Mucosa of descending colon (tissue), 3 donors: ENCODE results near the gene TUBA1C. TPM values are rescaled to one million over a fixed set of nuclear protein-coding genes. Genes with fewer than 3 reads are reported as not detected.

Experiments
- ATAC-seq: fragments of 200-7000 bp; cut with Tn5 transposase; one replicate; pipeline ENCODE4 v1.9.1; 2020; ENCODE audit warnings: mild to moderate bottlenecking, moderate library complexity
- DNase-seq, 3 donors: peaks; one replicate each; pipeline ENCODE4 v3.0.0-alpha.2; 2020
- H3K36me3 ChIP-seq: fragments of 200-600 bp; one replicate; pipeline ENCODE4 v1.8.0; 2021; ENCODE audit warnings: low read depth, mild to moderate bottlenecking
- H3K4me1 ChIP-seq: fragments of 200-600 bp; one replicate; pipeline ENCODE4 v1.8.0; 2021; ENCODE audit warnings: low read depth, mild to moderate bottlenecking
- H3K4me3 ChIP-seq: fragments of 200-600 bp; one replicate; pipeline ENCODE4 v1.8.0; 2021; ENCODE audit warnings: mild to moderate bottlenecking
- H3K9me3 ChIP-seq: fragments of 200-600 bp; one replicate; pipeline ENCODE4 v1.8.0; 2021; ENCODE audit warnings: mild to moderate bottlenecking
- intact Hi-C, 2 donors: fragments of 100-400 bp; cut with DNase I in 1 of 2; cut with micrococcal nuclease in 1 of 2; formaldehyde crosslinking; loops; one replicate each; pipeline versions ENCODE4 v1.11.0 to v1.11.1; 2022; cut with DNase I, micrococcal nuclease
- total RNA-seq, 3 donors: library from RNA; stranded (reverse); fragmentation: NEBNext Ultra II Directional in 2 of 3; extraction: Animal tissue kit (Norgen Biotek cat#: 25700) in 2 of 3; gene quantifications; one replicate each; pipeline versions ENCODE4 v1.2.1 to v1.2.4, GENCODE V29; 2021 to 2023
- TF ChIP-seq, protein P1 (sequence below): fragments of 200-600 bp; IDR thresholded peaks from one replicate; pipeline ENCODE4 v1.8.0; 2022; ENCODE audit warnings: antibody characterized with exemption, mild to moderate bottlenecking
- donor health status: DM: no; HTN: no; CAD: no; lungs with moderate emphysema.
- donor health status: DM: no; HTN: no; CAD: no.
- donor health status: DM: no; HTN: yes; CAD: no.

Gene TUBA1C
- total RNA-seq, 3 donors from 2014 or later, result 128 to 260 (median 236) TPM

DNA sequence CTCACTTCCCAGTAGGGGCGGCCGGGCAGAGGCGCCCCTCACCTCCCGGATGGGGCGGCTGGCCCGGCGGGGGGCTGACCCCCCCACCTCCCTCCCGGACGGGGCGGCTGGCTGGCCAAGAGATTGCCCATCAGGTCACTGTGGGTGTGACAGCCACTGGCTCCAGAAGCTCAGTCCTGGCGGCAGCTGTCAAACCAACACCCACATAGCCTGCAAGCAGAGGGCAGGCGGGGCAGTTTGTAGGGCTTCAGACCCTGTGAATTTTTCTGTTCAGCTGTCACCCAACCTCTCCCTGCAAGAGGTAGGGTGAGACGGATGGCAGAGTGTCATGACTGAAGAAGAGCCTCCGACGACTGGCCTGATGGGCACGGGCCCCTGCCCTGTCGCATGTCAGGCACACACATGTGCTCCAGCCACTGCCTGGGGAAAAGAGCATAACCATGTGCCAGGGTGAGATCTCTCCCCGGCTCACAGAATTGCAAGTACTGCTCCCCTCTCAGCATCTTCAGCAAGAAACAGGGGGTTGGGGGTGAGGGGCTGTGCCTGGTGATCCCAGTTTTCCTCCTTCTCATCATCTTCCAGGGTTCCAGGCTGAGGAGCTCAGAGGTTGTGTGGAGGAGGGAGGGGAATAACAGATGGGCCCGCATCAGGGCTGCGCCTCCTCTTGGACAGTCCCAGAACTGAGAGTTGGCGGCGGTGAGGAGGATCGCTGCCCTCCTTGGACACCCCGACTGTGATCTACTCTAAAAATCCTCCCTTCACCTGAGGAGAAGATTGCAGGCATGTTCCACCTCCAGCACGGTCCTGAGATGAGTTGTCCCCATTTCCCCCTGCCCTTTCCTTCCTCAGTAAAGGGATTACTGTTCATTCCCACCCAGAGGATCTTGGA, 18.9 kb downstream of the TUBA1C start:
- intact Hi-C loops, result loop anchor here (10.0 kb wide), 2 partner anchors 51 to 61 kb away; partner anchors contain the start of genes C1QL4 (in 1 of the 2) and DNAJC22 (in 1 of the 2)
- Histone ChIP-seq H3K36me3 (no peaks in the 10 kb centered on the region), H3K9me3 (no peaks in the 10 kb centered on the region), H3K4me1 (no peaks in the 10 kb centered on the region), H3K4me3 (no peak overlapping the region)
- DNase-seq (no peak), ATAC-seq (no peak)
- TF ChIP-seq, protein P1, sequence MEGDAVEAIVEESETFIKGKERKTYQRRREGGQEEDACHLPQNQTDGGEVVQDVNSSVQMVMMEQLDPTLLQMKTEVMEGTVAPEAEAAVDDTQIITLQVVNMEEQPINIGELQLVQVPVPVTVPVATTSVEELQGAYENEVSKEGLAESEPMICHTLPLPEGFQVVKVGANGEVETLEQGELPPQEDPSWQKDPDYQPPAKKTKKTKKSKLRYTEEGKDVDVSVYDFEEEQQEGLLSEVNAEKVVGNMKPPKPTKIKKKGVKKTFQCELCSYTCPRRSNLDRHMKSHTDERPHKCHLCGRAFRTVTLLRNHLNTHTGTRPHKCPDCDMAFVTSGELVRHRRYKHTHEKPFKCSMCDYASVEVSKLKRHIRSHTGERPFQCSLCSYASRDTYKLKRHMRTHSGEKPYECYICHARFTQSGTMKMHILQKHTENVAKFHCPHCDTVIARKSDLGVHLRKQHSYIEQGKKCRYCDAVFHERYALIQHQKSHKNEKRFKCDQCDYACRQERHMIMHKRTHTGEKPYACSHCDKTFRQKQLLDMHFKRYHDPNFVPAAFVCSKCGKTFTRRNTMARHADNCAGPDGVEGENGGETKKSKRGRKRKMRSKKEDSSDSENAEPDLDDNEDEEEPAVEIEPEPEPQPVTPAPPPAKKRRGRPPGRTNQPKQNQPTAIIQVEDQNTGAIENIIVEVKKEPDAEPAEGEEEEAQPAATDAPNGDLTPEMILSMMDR, result no peak

DNA sequence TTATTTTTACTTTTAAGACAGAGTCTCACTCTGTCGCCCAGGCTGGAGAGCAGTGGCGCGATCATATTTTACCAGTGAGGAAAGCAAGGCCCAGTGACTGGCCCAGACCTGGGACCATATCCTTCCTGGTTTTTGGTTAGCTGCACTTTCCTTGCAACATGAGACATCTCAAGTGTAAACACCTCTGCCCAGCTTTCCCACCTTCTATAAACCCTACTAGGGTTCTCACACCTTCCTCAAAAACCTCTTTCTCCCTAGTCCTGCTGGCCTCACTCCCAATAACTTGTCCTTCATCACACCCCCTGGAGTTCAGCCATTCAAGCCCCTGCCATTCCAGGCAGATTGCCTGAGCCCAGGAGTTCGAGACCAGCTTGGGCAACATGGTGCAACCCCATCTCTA, 19.8 kb downstream of the TUBA1C start:
- H3K36me3 ChIP-seq, result no peaks in the 10 kb centered on the region
- TF ChIP-seq, protein P1, result no peak
- H3K4me1 ChIP-seq, result no peaks in the 10 kb centered on the region
- H3K4me3 ChIP-seq, result no peak overlapping the region
- no peaks in the 10 kb centered on the region for H3K9me3 ChIP-seq
- DNase-seq, result no peak
- no peak for ATAC-seq
- intact Hi-C loops, result loop anchor here (10.0 kb wide), 2 partner anchors 50 to 60 kb away; partner anchors contain the start of genes C1QL4 (in 1 of the 2) and DNAJC22 (in 1 of the 2)

DNA sequence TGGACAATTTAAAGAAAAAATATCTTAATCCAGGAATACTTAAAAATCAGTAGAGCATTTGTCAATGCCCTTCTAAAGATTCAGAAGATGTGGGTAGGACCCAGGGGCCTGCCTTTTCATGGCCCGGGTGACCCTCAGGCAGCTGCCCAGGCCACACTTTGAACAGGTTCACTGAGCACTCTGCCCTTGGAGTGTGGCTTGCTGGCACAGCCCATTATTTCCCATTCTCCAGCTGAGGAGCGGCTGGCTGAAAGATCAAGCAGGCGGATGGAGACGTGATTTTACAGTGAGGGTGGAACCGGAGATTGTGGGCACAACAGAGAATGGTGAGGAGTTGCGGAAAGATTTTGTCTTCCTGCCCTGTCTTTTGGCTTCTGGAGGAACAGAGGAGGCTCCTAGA, 23.0 kb downstream of the TUBA1C start:
- no peak overlapping the region for H3K4me3 ChIP-seq
- no peaks in the 10 kb centered on the region for H3K36me3 ChIP-seq
- no peak for ATAC-seq
- no peak for DNase-seq
- no peaks in the 10 kb centered on the region for H3K4me1 ChIP-seq
- intact Hi-C loops, result loop anchor here (10.0 kb wide), 2 partner anchors 47 to 57 kb away; partner anchors contain the start of genes C1QL4 (in 1 of the 2) and DNAJC22 (in 1 of the 2)
- H3K9me3 ChIP-seq, result no peaks in the 10 kb centered on the region
- TF ChIP-seq, protein P1, result no peak

DNA sequence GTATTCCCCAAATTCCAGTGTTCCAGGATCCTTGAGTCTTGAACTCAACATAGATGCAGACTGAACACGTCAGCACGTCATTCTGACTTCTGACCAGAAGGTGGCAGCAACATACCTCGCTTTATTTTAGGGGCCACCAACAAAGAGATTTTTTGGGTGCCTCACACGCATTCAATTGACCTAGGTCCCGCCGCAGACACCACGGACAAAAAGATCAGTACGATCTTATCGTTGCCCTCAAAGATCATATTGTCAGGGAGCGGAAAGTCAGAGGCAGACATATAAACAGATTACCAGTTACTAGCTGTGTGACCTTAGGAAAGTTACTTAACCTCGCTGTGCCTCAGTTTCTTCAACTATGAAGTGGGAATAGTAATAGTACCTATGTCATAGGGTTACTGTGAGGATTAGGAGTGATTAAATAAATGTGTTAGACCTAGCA, 23.6 kb downstream of the TUBA1C start:
- intact Hi-C loops, result loop anchor here (10.0 kb wide), 2 partner anchors 46 to 56 kb away; partner anchors contain the start of genes C1QL4 (in 1 of the 2) and DNAJC22 (in 1 of the 2)
- DNase-seq, result peak in 1 of 3 donors; percentile 78
- Histone ChIP-seq H3K36me3 (no peaks in the 10 kb centered on the region), H3K9me3 (no peaks in the 10 kb centered on the region), H3K4me3 (no peak overlapping the region), H3K4me1 (no peaks in the 10 kb centered on the region)
- peak; percentile 71 for ATAC-seq
- TF ChIP-seq, protein P1, result peak; percentile 69

DNA sequence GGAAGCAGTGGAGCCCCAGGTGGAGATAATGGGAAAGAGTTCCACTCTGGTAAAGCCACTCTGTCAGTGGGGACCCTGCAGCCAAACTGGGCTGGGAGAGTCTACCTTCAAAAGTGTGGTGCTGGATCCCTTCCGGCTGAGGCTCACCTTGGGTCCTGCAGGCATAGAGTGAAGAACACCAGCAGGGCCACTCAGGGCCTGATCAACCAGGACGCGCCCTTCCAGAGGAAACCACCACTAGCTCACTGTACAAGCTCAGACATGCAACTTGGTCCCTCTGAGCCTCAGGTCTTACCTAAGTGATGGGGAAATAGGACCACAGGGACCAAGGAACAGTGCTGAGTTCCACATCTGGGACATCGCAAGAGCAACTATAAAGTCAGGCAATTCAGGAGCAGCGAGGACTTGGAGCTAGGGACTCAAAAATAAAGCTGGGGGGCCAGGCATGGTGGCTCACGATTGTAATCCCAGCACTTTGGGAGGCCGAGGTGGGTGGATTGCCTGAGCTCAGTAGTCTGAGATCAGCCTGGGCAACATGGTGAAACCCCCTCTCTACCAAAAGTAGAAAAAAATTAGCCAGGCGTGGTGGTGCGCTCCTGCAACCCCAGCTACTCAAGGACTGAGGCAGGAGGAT, 24.2 kb downstream of the TUBA1C start:
- intact Hi-C loops, result loop anchor here (10.0 kb wide), 2 partner anchors 46 to 56 kb away; partner anchors contain the start of genes C1QL4 (in 1 of the 2) and DNAJC22 (in 1 of the 2)
- no peaks in the 10 kb centered on the region for H3K36me3 ChIP-seq
- TF ChIP-seq, protein P1, result no peak
- ATAC-seq (no peak), DNase-seq (no peak)
- H3K4me1 ChIP-seq, result no peaks in the 10 kb centered on the region
- H3K4me3 ChIP-seq, result no peak overlapping the region
- no peaks in the 10 kb centered on the region for H3K9me3 ChIP-seq
